Natural killer cell (primary cell): ENCODE results near the gene CLDN15. TPM values are rescaled to one million over a fixed set of nuclear protein-coding genes. Genes with fewer than 3 reads are reported as not detected.

Experiments
- ATAC-seq, 3 donors: fragments of 150-1000 bp in 2 of 3; fragments of 200-7000 bp in 1 of 3; cut with Tn5 transposase; 1 replicate in 1 of 3; 2 replicates in 2 of 3; pipeline ENCODE4 v1.10.0; 2021; ENCODE audit warnings: mild to moderate bottlenecking in 2 of 3, moderate library complexity in 2 of 3
- DNase-seq, 2 donors: peaks; one replicate each; pipeline versions ENCODE4 v3.0.0 to v3.0.0-alpha.2; 2013 to 2021; ENCODE audit warnings: mixed read lengths in 1 of 2
- H3K27ac ChIP-seq: one replicate; pipeline ENCODE4 v1.5.1; 2013; ENCODE audit warnings: mild to moderate bottlenecking, low read length
- H3K27me3 ChIP-seq: one replicate; pipeline ENCODE4 v1.6.1; 2013; ENCODE audit warnings: low read length; ENCODE audit not compliant: control insufficient read depth, insufficient read depth
- H3K36me3 ChIP-seq: one replicate; pipeline ENCODE4 v1.6.1; 2013; ENCODE audit warnings: low read length; ENCODE audit not compliant: control insufficient read depth, insufficient read depth
- H3K4me1 ChIP-seq: one replicate; pipeline ENCODE4 v1.6.1; 2013; ENCODE audit warnings: low read length; ENCODE audit not compliant: control insufficient read depth, insufficient read depth
- H3K4me3 ChIP-seq: one replicate; pipeline ENCODE4 v1.5.1; 2013; ENCODE audit warnings: low read length
- H3K9me3 ChIP-seq: one replicate; pipeline ENCODE4 v1.6.1; 2013; ENCODE audit warnings: low read length; ENCODE audit not compliant: control insufficient read depth, insufficient read depth
- H3K27ac Mint-ChIP-seq, 2 donors: one replicate each; pipeline ENCODE4 v1.8.0; 2022; ENCODE audit warnings: mild to moderate bottlenecking in 2 of 2, mixed read lengths in 2 of 2, moderate library complexity in 1 of 2
- H3K27me3 Mint-ChIP-seq, 2 donors: one replicate each; pipeline ENCODE4 v1.8.0; 2022; ENCODE audit warnings: low read depth in 2 of 2, mixed read lengths in 2 of 2
- H3K36me3 Mint-ChIP-seq: one replicate; pipeline ENCODE4 v1.8.0; 2022; ENCODE audit warnings: mixed read lengths
- H3K4me1 Mint-ChIP-seq, 2 donors: one replicate each; pipeline ENCODE4 v1.8.0; 2022; ENCODE audit warnings: mixed read lengths in 2 of 2
- H3K4me3 Mint-ChIP-seq: one replicate; pipeline ENCODE4 v1.8.0; 2022; ENCODE audit warnings: mild to moderate bottlenecking, moderate library complexity, mixed read lengths
- H3K9me3 Mint-ChIP-seq, 2 donors: one replicate each; pipeline ENCODE4 v1.8.0; 2022; ENCODE audit warnings: mixed read lengths in 2 of 2
- CTCF ChIP-seq: fragments of 200-600 bp; IDR thresholded peaks from one replicate; pipeline ENCODE4 v1.8.0; 2022; ENCODE audit warnings: antibody characterized with exemption
- WGBS: methylation state at CpG from one replicate; pipeline ENCODE4 v1.1.7; 2013; ENCODE audit warnings: missing lambda C conversion rate; ENCODE audit not compliant: insufficient coverage; 5-methylcytosine and 5-hydroxymethylcytosine counted together
- intact Hi-C: fragments of 100-400 bp; cut with micrococcal nuclease; formaldehyde crosslinking; loops from one replicate; pipeline ENCODE4 v1.14.2; 2022
- total RNA-seq, 4 donors: library from RNA; stranded (reverse); fragments of 120-200 nt in 1 of 4; gene quantifications; one replicate each; pipeline versions ENCODE4 v1.2.3 to v1.2.4, GENCODE V29; 2013 to 2022

CLDN15 gene
- total RNA-seq, 3 donors from 2014 or later (not counting 1 experiment from before 2014, with no cell fraction given): 13.7 to 22.0 (median 19.3) TPM

- Histone ChIP-seq H3K4me3 (no peak overlapping the region), H3K4me1 (peaks cover 1% of the 10 kb centered on the region), H3K36me3 (peaks cover 20% of the 10 kb centered on the region), H3K27ac (no peak overlapping the region), H3K27me3 (no peaks in the 10 kb centered on the region), H3K9me3 (no peaks in the 10 kb centered on the region)
- Mint-ChIP-seq H3K9me3 (no peaks in the 10 kb centered on the region), H3K27ac (no peak overlapping the region), H3K36me3 (no peaks in the 10 kb centered on the region), H3K27me3 (no peaks in the 10 kb centered on the region), H3K4me1 (peaks cover under 1 to 11% of the 10 kb centered on the region in 2 donors), H3K4me3 (no peak overlapping the region)
- DNase-seq (no peak), ATAC-seq (no peak)
- TF ChIP-seq CTCF: no peak
- 67% methylated on average over 27 of the region's 28 CpGs for WGBS
- intact Hi-C loops: no loop called here
Measured at GRCh38 chr7:101238226-101239182, 902 bp upstream of the CLDN15 start.

DNA sequence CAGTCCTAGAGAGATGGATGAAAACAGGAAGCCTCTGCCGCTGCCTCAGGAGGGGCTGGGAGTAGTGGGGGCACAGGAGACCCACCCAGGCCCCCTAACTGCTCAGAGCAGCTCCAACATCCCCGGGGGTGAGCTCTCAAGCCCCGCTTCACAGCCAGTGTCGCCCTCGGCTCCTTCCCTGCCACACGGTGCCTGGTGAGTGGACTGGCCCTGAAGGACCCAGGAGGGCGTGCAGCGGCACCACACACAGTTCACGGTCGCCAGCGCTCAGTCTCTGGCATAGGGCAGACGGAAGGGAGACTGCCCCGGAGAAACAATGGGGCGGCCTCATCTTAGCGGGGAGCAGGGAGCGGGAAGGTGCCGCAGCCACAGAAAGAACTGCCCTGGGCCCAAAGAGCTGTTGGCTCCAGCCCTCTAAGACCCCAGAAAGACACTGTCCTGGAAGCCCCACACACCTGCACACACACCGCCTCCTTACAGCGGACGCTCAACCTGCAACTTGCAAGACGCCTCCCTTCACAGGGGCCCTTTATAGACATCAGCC is 1.2 kb downstream of the CLDN15 start:
- Histone ChIP-seq H3K27me3 (no peaks in the 10 kb centered on the region), H3K4me3 (no peak overlapping the region), H3K27ac (no peak overlapping the region), H3K36me3 (peaks cover 24% of the 10 kb centered on the region), H3K9me3 (no peaks in the 10 kb centered on the region), H3K4me1 (no peaks in the 10 kb centered on the region)
- no peaks in the 10 kb centered on the region for H3K27me3 Mint-ChIP-seq
- DNase-seq (no peak), ATAC-seq (no peak)
- peaks cover 0 to 10% of the 10 kb centered on the region in 2 donors for H3K4me1 Mint-ChIP-seq
- no peak overlapping the region for H3K4me3 Mint-ChIP-seq
- intact Hi-C loops: no loop called here
- H3K27ac Mint-ChIP-seq: no peak overlapping the region
- no peaks in the 10 kb centered on the region for H3K36me3 Mint-ChIP-seq
- 60% methylated on average over 21 of the region's 21 CpGs for WGBS
- H3K9me3 Mint-ChIP-seq: no peaks in the 10 kb centered on the region
- TF ChIP-seq CTCF: no peak

DNA sequence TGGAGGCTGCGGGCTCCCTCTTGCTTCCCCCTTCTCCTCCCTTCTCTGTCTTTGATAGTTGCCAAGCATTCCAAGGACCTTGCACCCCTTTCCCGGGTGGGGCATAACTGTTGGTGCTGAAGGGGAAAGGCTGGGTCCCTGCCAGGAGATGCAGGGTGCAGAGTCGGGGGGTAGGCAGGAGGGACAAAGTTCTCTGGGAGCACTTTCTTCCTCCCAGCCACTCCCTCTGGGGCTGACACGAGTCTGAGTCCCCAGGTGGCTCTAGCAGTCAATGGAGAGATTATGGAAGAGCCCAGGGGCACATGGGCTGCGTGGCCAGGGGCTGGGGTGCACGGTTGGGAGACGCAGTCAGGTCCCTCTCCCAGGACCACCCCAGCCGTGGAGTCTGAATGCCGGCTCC is 2.1 kb downstream of the CLDN15 start:
- peaks cover 24% of the 10 kb centered on the region for H3K36me3 ChIP-seq

More for the DNA sequence above, 2.1 kb downstream of the CLDN15 start:
- no peaks in the 10 kb centered on the region for H3K27me3 Mint-ChIP-seq
- no peak for TF ChIP-seq CTCF
- Histone ChIP-seq H3K27ac (no peak overlapping the region), H3K4me3 (no peak overlapping the region), H3K9me3 (no peaks in the 10 kb centered on the region), H3K4me1 (no peaks in the 10 kb centered on the region), H3K27me3 (no peaks in the 10 kb centered on the region)
- H3K27ac Mint-ChIP-seq: no peak overlapping the region
- no peaks in the 10 kb centered on the region for H3K9me3 Mint-ChIP-seq
- peaks cover 0 to 8% of the 10 kb centered on the region in 2 donors for H3K4me1 Mint-ChIP-seq
- no peak overlapping the region for H3K4me3 Mint-ChIP-seq
- no peak for DNase-seq
- H3K36me3 Mint-ChIP-seq: no peaks in the 10 kb centered on the region
- intact Hi-C loops: no loop called here
- WGBS: 74% methylated on average over 8 of the region's 9 CpGs
- ATAC-seq: no peak
